Progenitor cell of endocrine pancreas (in vitro differentiated cells): Measurements from ENCODE around the gene AP4M1. TPM values are rescaled to one million over a fixed set of nuclear protein-coding genes. Genes with fewer than 3 reads are reported as not detected.

Experiments used
- DNase-seq: peaks from one replicate; pipeline ENCODE4 v3.0.0; 2021; ENCODE audit warnings: low spot score; ENCODE audit not compliant: unreplicated experiment
- H3K27ac Mint-ChIP-seq: 2 replicates; pipeline ENCODE4 v1.8.0; 2021; ENCODE audit warnings: mild to moderate bottlenecking, moderate library complexity, mixed read lengths
- H3K27me3 Mint-ChIP-seq: 2 replicates; pipeline ENCODE4 v1.8.0; 2021; ENCODE audit warnings: mixed read lengths
- H3K36me3 Mint-ChIP-seq: 2 replicates; pipeline ENCODE4 v1.8.0; 2022; ENCODE audit warnings: mixed read lengths; ENCODE audit not compliant: insufficient read depth
- H3K4me1 Mint-ChIP-seq: 2 replicates; pipeline ENCODE4 v1.8.0; 2021; ENCODE audit warnings: low read depth, mixed read lengths
- H3K4me3 Mint-ChIP-seq: 2 replicates; pipeline ENCODE4 v1.8.0; 2021; ENCODE audit warnings: low read depth, mild to moderate bottlenecking, moderate library complexity, mixed read lengths
- H3K9me3 Mint-ChIP-seq: 2 replicates; pipeline ENCODE4 v1.8.0; 2021; ENCODE audit warnings: low read depth, mixed read lengths
- total RNA-seq: library from RNA; stranded (reverse); gene quantifications from 2 replicates; pipeline ENCODE4 v1.2.1, GENCODE V29; 2021
- TF ChIP-seq, protein P1 (sequence below): fragments of 200-600 bp; sonication (generic); IDR thresholded peaks from one replicate; pipeline ENCODE4 v1.5.0; 2021; ENCODE audit warnings: antibody characterized with exemption, mild to moderate bottlenecking; ENCODE audit not compliant: unreplicated experiment

AP4M1 gene
- total RNA-seq, 1 donor from 2014 or later: 36.0 TPM

DNA sequence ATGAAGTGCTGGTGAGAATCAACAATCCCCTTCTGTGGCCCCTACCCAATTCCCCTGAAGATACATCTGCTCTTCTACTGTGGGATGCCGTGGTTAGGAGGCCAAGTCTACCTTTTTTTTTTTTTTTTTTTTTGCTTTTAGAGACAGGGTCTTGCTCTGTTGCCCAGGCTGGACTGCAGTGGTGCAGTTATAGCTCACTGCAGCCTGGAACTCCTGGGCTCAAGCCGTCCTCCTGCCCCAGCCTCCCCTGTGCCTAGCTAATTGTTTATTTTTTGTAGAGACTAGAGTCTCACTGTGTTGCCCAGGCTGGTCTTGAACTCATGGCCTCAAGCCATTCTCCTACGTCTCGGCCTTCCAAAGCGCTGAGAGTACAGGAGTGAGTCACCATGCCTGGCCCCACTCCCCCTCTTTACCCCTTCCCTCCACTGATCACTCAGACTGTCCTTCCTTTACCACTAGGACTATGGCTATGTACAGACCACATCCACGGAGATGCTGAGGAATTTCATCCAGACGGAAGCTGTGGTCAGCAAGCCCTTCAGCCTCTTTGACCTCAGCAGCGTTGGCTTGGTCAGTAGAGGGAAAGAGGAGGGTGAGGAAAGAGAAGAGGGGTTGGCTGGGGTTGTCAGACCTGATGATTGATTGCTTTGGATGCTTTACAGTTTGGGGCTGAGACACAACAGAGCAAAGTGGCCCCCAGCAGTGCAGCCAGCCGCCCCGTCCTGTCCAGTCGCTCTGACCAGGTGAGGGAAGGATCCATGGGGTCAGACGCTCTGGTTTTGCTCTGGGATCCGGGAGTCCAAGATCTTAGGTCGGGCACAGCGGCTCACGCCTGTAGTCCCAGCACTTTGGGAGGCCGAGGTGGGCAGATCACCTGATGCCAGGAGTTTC lies 1.8 kb downstream of the AP4M1 start:
- no peak overlapping the region for H3K27ac Mint-ChIP-seq
- H3K36me3 Mint-ChIP-seq: peaks cover 25% of the 10 kb centered on the region
- no peak for DNase-seq
- no peaks in the 10 kb centered on the region for H3K27me3 Mint-ChIP-seq
- H3K4me1 Mint-ChIP-seq: peaks cover 23% of the 10 kb centered on the region
- H3K9me3 Mint-ChIP-seq: no peaks in the 10 kb centered on the region
- TF ChIP-seq, protein P1, sequence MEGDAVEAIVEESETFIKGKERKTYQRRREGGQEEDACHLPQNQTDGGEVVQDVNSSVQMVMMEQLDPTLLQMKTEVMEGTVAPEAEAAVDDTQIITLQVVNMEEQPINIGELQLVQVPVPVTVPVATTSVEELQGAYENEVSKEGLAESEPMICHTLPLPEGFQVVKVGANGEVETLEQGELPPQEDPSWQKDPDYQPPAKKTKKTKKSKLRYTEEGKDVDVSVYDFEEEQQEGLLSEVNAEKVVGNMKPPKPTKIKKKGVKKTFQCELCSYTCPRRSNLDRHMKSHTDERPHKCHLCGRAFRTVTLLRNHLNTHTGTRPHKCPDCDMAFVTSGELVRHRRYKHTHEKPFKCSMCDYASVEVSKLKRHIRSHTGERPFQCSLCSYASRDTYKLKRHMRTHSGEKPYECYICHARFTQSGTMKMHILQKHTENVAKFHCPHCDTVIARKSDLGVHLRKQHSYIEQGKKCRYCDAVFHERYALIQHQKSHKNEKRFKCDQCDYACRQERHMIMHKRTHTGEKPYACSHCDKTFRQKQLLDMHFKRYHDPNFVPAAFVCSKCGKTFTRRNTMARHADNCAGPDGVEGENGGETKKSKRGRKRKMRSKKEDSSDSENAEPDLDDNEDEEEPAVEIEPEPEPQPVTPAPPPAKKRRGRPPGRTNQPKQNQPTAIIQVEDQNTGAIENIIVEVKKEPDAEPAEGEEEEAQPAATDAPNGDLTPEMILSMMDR: no peak
- H3K4me3 Mint-ChIP-seq: peak overlapping the region; percentile 93

DNA sequence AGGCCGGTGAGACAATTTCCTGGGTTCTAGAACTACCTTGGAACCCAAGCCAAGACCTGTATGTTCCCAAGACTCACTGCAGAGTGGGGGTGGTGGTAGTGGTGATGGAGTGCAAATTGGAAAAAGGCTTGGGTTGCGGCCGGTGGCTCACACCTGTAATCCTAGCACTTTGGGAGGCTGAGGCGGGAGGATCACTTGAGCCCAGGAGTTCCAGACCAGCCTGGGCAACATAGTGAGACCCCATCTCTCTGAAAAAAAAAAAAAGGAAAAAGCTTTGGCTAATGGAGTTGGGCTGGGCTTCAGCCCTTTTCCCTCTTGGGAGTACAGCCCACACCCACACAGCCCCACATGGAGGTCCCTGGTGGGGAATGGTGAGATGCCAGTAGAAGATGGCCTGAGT lies 4.1 kb downstream of the AP4M1 start:
- H3K27ac Mint-ChIP-seq: no peak overlapping the region
- DNase-seq: no peak
- H3K9me3 Mint-ChIP-seq: no peaks in the 10 kb centered on the region
- no peaks in the 10 kb centered on the region for H3K27me3 Mint-ChIP-seq
- H3K4me3 Mint-ChIP-seq: no peak overlapping the region
- peaks cover 4% of the 10 kb centered on the region for H3K4me1 Mint-ChIP-seq
- H3K36me3 Mint-ChIP-seq: peaks cover 10% of the 10 kb centered on the region
- TF ChIP-seq, protein P1: no peak

DNA sequence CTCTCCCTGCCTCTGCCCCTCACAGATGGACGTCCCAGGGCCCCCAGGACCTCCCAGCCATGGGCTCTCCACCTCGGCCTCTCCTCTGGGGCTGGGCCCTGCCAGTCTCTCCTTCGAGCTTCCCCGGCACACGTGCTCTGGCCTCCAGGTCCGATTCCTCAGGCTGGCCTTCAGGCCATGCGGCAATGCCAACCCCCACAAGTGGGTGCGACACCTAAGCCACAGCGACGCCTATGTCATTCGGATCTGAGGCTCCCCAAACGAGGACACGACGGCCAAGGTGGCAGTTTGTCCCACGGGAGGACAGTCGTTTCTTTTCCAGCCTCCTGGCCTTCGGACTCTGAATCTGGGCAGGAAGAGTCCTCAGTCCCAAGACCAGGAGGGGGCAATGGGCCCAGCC lies 5.2 kb downstream of the AP4M1 start:
- H3K27me3 Mint-ChIP-seq: no peaks in the 10 kb centered on the region
- H3K9me3 Mint-ChIP-seq: no peaks in the 10 kb centered on the region
- peaks cover 14% of the 10 kb centered on the region for H3K36me3 Mint-ChIP-seq
- TF ChIP-seq, protein P1: no peak
- DNase-seq: no peak
- peaks cover 4% of the 10 kb centered on the region for H3K4me1 Mint-ChIP-seq
- H3K4me3 Mint-ChIP-seq: no peak overlapping the region
- no peak overlapping the region for H3K27ac Mint-ChIP-seq

DNA sequence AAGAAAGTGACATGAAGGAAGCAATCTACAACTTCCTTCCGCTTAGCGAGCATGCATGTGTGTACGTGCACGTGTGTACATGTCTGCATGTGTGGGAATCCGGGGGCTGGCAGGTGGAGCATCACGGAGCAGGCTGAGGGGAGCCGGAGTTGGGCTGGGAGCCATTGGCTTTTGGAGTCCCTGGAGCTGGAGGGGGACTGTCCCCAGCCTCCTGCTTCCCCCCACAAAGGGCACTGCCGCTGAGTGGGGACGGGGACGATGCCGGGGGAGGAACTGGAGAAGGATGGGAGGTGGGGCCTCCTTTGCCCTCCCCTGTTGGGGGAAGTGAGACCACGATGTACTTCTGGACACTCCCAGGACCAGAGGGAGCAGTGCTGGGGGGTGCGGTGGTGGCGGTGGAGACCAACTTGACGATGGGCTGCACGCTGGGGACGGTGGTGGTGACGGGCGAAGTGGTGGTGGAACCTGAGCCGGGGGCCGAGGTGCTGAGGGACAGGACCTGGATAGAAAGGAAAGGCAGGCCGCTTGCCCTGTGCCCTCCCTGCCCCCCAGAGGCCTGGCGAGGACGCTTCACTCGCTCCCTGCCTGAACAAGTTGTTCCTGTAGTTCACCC lies 5.8 kb downstream of the AP4M1 start:
- DNase-seq: no peak
- Mint-ChIP-seq H3K27ac (no peak overlapping the region), H3K9me3 (no peaks in the 10 kb centered on the region), H3K27me3 (no peaks in the 10 kb centered on the region), H3K4me3 (no peak overlapping the region), H3K36me3 (peaks cover 14% of the 10 kb centered on the region), H3K4me1 (peaks cover 4% of the 10 kb centered on the region)
- TF ChIP-seq, protein P1: no peak

DNA sequence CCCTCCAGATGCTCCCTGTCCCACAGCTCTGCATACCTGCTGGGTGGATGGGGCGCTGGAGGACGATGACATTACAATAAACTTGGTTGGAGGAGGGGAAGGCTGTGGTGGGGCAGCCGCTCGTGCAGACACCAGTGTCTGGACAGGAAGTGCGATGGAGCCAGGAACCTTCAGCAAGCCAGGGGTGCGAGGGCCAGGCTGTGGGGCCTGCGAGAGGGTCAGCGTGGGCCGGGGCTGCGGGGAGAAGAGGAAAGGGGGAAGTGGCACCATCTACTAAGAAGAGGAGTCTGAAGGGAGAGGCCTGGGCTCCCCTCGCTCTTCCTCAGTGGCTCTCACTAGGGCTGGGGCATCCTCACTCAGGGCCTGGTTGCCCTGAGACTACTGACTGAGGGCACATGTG lies 6.4 kb downstream of the AP4M1 start:
- Mint-ChIP-seq H3K9me3 (no peaks in the 10 kb centered on the region), H3K27ac (no peak overlapping the region)

More for the DNA sequence above, 6.4 kb downstream of the AP4M1 start:
- Mint-ChIP-seq H3K27me3 (no peaks in the 10 kb centered on the region), H3K4me1 (peaks cover 1% of the 10 kb centered on the region), H3K36me3 (peaks cover 16% of the 10 kb centered on the region), H3K4me3 (no peak overlapping the region)
- no peak for DNase-seq
- TF ChIP-seq, protein P1: no peak
